Trophoblast cell (in vitro differentiated cells and primary cell): ENCODE measurements around the gene BANK1.
A peak's percentile ranks its signal among the peaks of the same experiment; 100 is the strongest.

ENCODE experiments used
- DNase-seq, 2 donors: peaks; one replicate each; pipeline ENCODE4 v3.0.0-alpha.2; 2016
- H2AFZ ChIP-seq: 2 replicates; pipeline ENCODE4 v1.6.1; 2013; ENCODE audit warnings: low read length, moderate library complexity, mild to moderate bottlenecking; ENCODE audit not compliant: insufficient read depth, poor library complexity
- H2AK5ac ChIP-seq: 2 replicates; pipeline ENCODE4 v1.6.1; 2013; ENCODE audit warnings: mild to moderate bottlenecking, low read length
- H2BK120ac ChIP-seq: 2 replicates; pipeline ENCODE4 v1.6.1; 2013; ENCODE audit warnings: low read length, mild to moderate bottlenecking, moderate library complexity; ENCODE audit not compliant: insufficient read depth, poor library complexity
- H2BK12ac ChIP-seq: 2 replicates; pipeline ENCODE4 v1.6.1; 2013; ENCODE audit warnings: mild to moderate bottlenecking, low read length, moderate library complexity
- H2BK5ac ChIP-seq: 2 replicates; pipeline ENCODE4 v1.6.1; 2013; ENCODE audit warnings: low read length, low read depth, moderate library complexity, mild to moderate bottlenecking; ENCODE audit not compliant: poor library complexity
- H3K14ac ChIP-seq: 2 replicates; pipeline ENCODE4 v1.6.1; 2013; ENCODE audit warnings: mild to moderate bottlenecking, low read length
- H3K18ac ChIP-seq: 2 replicates; pipeline ENCODE4 v1.6.1; 2013; ENCODE audit warnings: mild to moderate bottlenecking, low read length
- H3K23ac ChIP-seq: 2 replicates; pipeline ENCODE4 v1.6.1; 2013; ENCODE audit warnings: low read length
- H3K27ac ChIP-seq: 2 replicates; pipeline ENCODE4 v1.5.1; 2013; ENCODE audit warnings: low read depth, mild to moderate bottlenecking, inconsistent platforms, low read length, moderate library complexity
- H3K27me3 ChIP-seq: 2 replicates; pipeline ENCODE4 v1.6.1; 2013; ENCODE audit warnings: inconsistent platforms, mild to moderate bottlenecking, low read length, moderate library complexity; ENCODE audit not compliant: insufficient read depth
- H3K36me3 ChIP-seq, 2 experiments: 1 replicate in 1 of 2; 2 replicates in 1 of 2; pipeline ENCODE4 v1.6.1; 2013; ENCODE audit warnings: low read length in 2 of 2, mild to moderate bottlenecking in 2 of 2, moderate library complexity in 1 of 2; ENCODE audit not compliant: insufficient read depth in 2 of 2, control insufficient read depth in 1 of 2
- H3K4ac ChIP-seq: 2 replicates; pipeline ENCODE4 v1.6.1; 2013; ENCODE audit warnings: low read depth, mild to moderate bottlenecking, low read length, moderate library complexity
- H3K4me1 ChIP-seq, 2 experiments: 1 replicate in 1 of 2; 2 replicates in 1 of 2; pipeline ENCODE4 v1.6.1; 2013; ENCODE audit warnings: low read length in 2 of 2, mild to moderate bottlenecking in 2 of 2, moderate library complexity in 1 of 2; ENCODE audit not compliant: insufficient read depth in 2 of 2, control insufficient read depth in 1 of 2
- H3K4me2 ChIP-seq: 2 replicates; pipeline ENCODE4 v1.6.1; 2013; ENCODE audit warnings: inconsistent platforms, mild to moderate bottlenecking, low read length, moderate library complexity
- H3K4me3 ChIP-seq: 2 replicates; pipeline ENCODE4 v1.5.1; 2013; ENCODE audit warnings: mild to moderate bottlenecking, low read depth, low read length, inconsistent platforms
- H3K79me1 ChIP-seq: one replicate; pipeline ENCODE4 v1.6.1; 2013; ENCODE audit warnings: low read length
- H3K79me2 ChIP-seq: 2 replicates; pipeline ENCODE4 v1.6.1; 2013; ENCODE audit warnings: low read length, mild to moderate bottlenecking; ENCODE audit not compliant: control insufficient read depth, insufficient read depth, poor library complexity
- H3K9ac ChIP-seq: 2 replicates; pipeline ENCODE4 v1.6.1; 2013; ENCODE audit warnings: mild to moderate bottlenecking, low read length
- H3K9me3 ChIP-seq: 2 replicates; pipeline ENCODE4 v1.6.1; 2013; ENCODE audit warnings: low read depth, mild to moderate bottlenecking, control low read depth, inconsistent platforms, low read length; ENCODE audit not compliant: insufficient read depth
- H4K12ac ChIP-seq: 2 replicates; pipeline ENCODE4 v1.6.1; 2013; ENCODE audit warnings: low read depth, mild to moderate bottlenecking, low read length, moderate library complexity
- H4K8ac ChIP-seq: 2 replicates; pipeline ENCODE4 v1.6.1; 2013; ENCODE audit warnings: low read depth, mild to moderate bottlenecking, low read length, moderate library complexity
- H4K91ac ChIP-seq: one replicate; pipeline ENCODE4 v1.6.1; 2013; ENCODE audit warnings: low read depth, mild to moderate bottlenecking, low read length, moderate library complexity
- WGBS: extraction: QIAGEN DNeasy Blood & Tissue Kit; methylation state at CpG from one replicate; pipeline ENCODE4 v1.1.7; 2013; ENCODE audit warnings: missing lambda C conversion rate; ENCODE audit not compliant: insufficient read length, insufficient coverage; ENCODE audit errors: extremely low coverage; 5-methylcytosine and 5-hydroxymethylcytosine counted together

The BANK1 gene

DNA sequence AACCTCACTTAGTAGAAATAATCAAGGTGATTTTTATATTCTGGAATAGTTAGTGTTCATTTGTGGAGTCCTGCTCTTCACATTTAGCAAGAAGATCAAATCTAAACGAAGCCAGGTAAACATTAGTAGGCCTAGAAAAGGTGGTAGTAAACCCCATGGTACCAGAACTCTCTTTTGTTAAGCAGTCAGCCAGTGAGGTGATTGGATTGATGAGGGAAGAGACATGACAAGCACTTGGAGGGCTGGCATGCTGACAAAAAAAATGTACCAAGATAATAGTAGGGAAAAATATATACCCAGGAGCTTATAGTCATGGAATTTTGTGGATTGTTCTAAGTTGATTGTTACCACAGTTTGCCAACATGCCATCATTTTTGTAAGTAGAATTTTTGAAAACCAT lies 163.8 kb downstream of the BANK1 start:
- H3K4me1 ChIP-seq = peaks cover 0 to 2% of the 10 kb centered on the region in 2 experiments
- H4K8ac ChIP-seq = no peak overlapping the region
- DNase-seq = no peak
- H3K27me3 ChIP-seq = no peaks in the 10 kb centered on the region
- H3K4me3 ChIP-seq = no peak overlapping the region
- no peak overlapping the region for H3K23ac ChIP-seq
- H3K79me2 ChIP-seq = no peaks in the 10 kb centered on the region
- H3K4me2 ChIP-seq = no peak overlapping the region
- no peak overlapping the region for H3K4ac ChIP-seq
- H2BK120ac ChIP-seq = peak overlapping the region; percentile 66
- H3K79me1 ChIP-seq = peaks cover 4% of the 10 kb centered on the region
- H3K18ac ChIP-seq = no peak overlapping the region
- no peaks in the 10 kb centered on the region for H3K9me3 ChIP-seq
- no peak overlapping the region for H2BK12ac ChIP-seq
- H3K27ac ChIP-seq = peak overlapping the region; percentile 75
- peak overlapping the region; percentile 92 for H2BK5ac ChIP-seq
- H3K9ac ChIP-seq = no peak overlapping the region
- peak overlapping the region; percentile 74 for H3K14ac ChIP-seq
- no peak overlapping the region for H4K91ac ChIP-seq
- WGBS = no CpG with 5 or more reads among the region's 1 CpG
- peak overlapping the region; percentile 86 for H2AK5ac ChIP-seq
- H2AFZ ChIP-seq = no peak overlapping the region
- no peaks in the 10 kb centered on the region for H3K36me3 ChIP-seq
- H4K12ac ChIP-seq = no peak overlapping the region

DNA sequence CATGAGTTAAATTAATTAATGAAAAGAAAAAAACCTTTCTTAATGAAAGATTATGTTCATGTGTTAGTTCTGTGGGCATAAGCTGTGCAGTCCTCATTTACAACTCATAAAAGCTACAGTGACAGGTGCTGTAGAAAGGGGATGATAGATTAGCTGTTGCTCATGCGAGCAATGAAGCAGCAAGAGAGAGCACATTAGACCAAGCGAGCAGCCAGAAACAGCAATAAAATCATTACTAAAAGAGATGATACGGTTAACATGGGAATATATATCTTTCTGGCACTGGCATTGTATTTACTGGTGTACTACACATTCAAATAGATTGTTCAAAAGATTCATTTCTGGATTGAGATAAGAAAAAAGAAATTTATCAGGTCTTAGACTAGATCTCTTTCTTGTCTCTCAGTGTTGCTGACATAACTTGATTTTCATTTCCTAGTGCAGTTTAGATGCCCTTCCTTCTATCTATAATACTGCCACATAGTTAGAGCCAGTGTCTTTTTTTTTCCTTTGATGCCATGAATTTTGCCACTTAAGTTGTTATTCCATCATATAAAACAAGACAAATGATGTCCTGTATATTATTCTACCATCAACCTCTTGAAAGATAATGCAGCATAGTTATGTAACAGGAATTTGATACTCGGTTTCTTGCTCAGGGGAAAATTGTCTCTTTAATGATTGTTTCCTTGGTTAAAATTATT lies 164.6 kb downstream of the BANK1 start:
- no peak overlapping the region for H2BK120ac ChIP-seq
- no peak overlapping the region for H3K27ac ChIP-seq
- H3K9ac ChIP-seq = no peak overlapping the region
- H3K14ac ChIP-seq = no peak overlapping the region
- H3K36me3 ChIP-seq = no peaks in the 10 kb centered on the region
- no peak overlapping the region for H2AFZ ChIP-seq
- no peaks in the 10 kb centered on the region for H3K9me3 ChIP-seq
- peaks cover 4% of the 10 kb centered on the region for H3K79me1 ChIP-seq
- H2BK12ac ChIP-seq = no peak overlapping the region
- H3K4me1 ChIP-seq = peaks cover 0 to 2% of the 10 kb centered on the region in 2 experiments
- no peak overlapping the region for H4K8ac ChIP-seq
- H2AK5ac ChIP-seq = no peak overlapping the region
- H4K12ac ChIP-seq = no peak overlapping the region
- no peaks in the 10 kb centered on the region for H3K27me3 ChIP-seq
- H3K4ac ChIP-seq = no peak overlapping the region
- WGBS = no CpG with 5 or more reads among the region's 4 CpGs
- H3K79me2 ChIP-seq = no peaks in the 10 kb centered on the region
- DNase-seq = no peak
- H3K23ac ChIP-seq = no peak overlapping the region
- H3K4me3 ChIP-seq = no peak overlapping the region
- no peak overlapping the region for H2BK5ac ChIP-seq
- H4K91ac ChIP-seq = no peak overlapping the region
- no peak overlapping the region for H3K18ac ChIP-seq
- no peak overlapping the region for H3K4me2 ChIP-seq

DNA sequence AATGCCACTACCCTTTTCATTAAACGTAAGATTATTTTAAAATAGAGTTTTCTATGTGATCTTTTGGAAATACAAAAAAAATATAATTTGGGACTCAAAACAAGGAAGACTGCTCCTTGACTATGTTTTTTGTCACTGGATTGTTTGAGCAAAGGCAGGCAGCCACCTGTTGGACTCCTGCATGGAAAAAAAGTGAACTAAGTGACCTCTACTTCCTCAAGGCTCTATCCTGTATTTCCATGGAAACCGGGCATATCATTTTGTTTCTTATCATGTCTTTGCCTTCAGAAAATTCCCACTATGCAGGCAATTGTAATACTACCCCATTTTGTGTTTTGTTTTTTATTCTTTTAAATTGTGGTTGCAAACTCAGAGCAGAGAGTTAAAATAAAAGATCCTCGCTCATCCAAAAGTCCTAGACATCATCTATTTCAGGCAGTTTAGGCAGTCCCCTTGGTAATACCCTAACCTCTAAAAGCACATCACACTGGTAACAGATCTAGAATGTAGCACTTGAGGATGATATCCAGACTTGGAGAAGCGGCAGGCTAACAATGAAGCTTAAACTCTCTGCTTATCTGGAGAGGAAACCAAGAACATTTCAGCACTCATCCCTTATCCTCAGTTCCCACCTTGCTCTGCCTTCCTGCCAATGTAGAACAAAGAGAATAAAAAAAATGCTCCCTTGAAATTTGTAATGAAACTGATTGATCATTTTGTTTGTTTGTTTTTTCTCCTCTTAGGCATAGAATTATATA lies 165.7 kb downstream of the BANK1 start:
- no peak overlapping the region for H4K8ac ChIP-seq
- H3K79me1 ChIP-seq = peaks cover 4% of the 10 kb centered on the region
- no peak overlapping the region for H3K27ac ChIP-seq
- no peak overlapping the region for H2BK120ac ChIP-seq
- H3K9ac ChIP-seq = no peak overlapping the region
- H2BK5ac ChIP-seq = peak overlapping the region; percentile 40
- no peaks in the 10 kb centered on the region for H3K27me3 ChIP-seq
- no peak overlapping the region for H4K12ac ChIP-seq
- peak overlapping the region; percentile 71 for H2BK12ac ChIP-seq
- H2AFZ ChIP-seq = no peak overlapping the region
- H3K79me2 ChIP-seq = no peaks in the 10 kb centered on the region
- H4K91ac ChIP-seq = no peak overlapping the region
- no CpG with 5 or more reads among the region's 4 CpGs for WGBS
- H3K4me2 ChIP-seq = no peak overlapping the region
- no peak for DNase-seq
- H3K18ac ChIP-seq = no peak overlapping the region
- no peak overlapping the region for H3K23ac ChIP-seq
- H3K36me3 ChIP-seq = no peaks in the 10 kb centered on the region
- no peak overlapping the region for H3K4ac ChIP-seq
- no peak overlapping the region for H3K4me3 ChIP-seq
- H3K9me3 ChIP-seq = no peaks in the 10 kb centered on the region
- no peak overlapping the region for H3K14ac ChIP-seq
- H2AK5ac ChIP-seq = no peak overlapping the region
- peaks cover 0 to 2% of the 10 kb centered on the region in 2 experiments for H3K4me1 ChIP-seq

DNA sequence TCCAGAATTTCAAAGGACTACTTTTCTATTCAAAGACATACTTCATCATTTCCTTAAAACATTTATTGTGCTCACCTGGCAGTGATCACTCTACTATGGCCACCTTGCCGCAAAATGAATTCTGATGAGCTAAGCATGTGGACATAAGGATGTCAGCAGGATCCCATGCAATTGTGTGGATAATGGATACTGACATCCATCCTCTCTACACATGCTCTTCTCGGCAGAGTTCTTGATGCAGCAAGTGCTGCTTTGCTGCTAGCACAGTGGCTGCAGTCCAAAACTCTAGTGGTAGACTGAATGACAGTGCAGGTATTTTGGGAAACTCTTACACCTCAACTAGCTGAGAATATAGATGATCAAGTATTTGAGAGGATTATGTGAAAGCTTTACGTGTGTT lies 168.0 kb downstream of the BANK1 start:
- H3K27me3 ChIP-seq = no peaks in the 10 kb centered on the region
- DNase-seq = no peak
- H3K79me2 ChIP-seq = no peaks in the 10 kb centered on the region
- no peak overlapping the region for H3K14ac ChIP-seq
- no peak overlapping the region for H3K4me2 ChIP-seq
- H3K9me3 ChIP-seq = no peaks in the 10 kb centered on the region
- no peak overlapping the region for H4K8ac ChIP-seq
- no peak overlapping the region for H2BK5ac ChIP-seq
- H2BK12ac ChIP-seq = no peak overlapping the region
- no peak overlapping the region for H3K9ac ChIP-seq
- H4K12ac ChIP-seq = no peak overlapping the region
- no peak overlapping the region for H2AFZ ChIP-seq
- H3K4ac ChIP-seq = no peak overlapping the region
- no CpG with 5 or more reads among the region's 3 CpGs for WGBS
- no peak overlapping the region for H3K23ac ChIP-seq
- H2AK5ac ChIP-seq = no peak overlapping the region
- H3K79me1 ChIP-seq = peaks cover 4% of the 10 kb centered on the region
- no peak overlapping the region for H4K91ac ChIP-seq
- H3K27ac ChIP-seq = no peak overlapping the region
- no peak overlapping the region for H2BK120ac ChIP-seq
- H3K4me3 ChIP-seq = no peak overlapping the region
- peaks cover 0 to 2% of the 10 kb centered on the region in 2 experiments for H3K4me1 ChIP-seq
- no peaks in the 10 kb centered on the region for H3K36me3 ChIP-seq
- H3K18ac ChIP-seq = no peak overlapping the region
